GM12865 (cell line): ENCODE measurements around the gene ERP44.

Source experiments
- DNase-seq: peaks from one replicate; pipeline ENCODE4 v3.0.0; 2010; ENCODE audit warnings: low read depth
- H3K4me3 ChIP-seq: 2 replicates; pipeline ENCODE4 v1.5.1; 2011; ENCODE audit warnings: mild to moderate bottlenecking, low read depth, low read length, control low read depth
- CTCF ChIP-seq: IDR thresholded peaks from 2 replicates; pipeline ENCODE4 v1.5.1; 2011; ENCODE audit warnings: low read length, control low read depth, low read depth, inconsistent platforms; ENCODE audit not compliant: insufficient read depth; ENCODE audit errors: missing control alignments

ERP44 gene

GRCh38 chr9:100021931-100022330 lies 76.9 kb downstream of the ERP44 start:
- DNase-seq, result no peak
- no peak for TF ChIP-seq CTCF
- no peak overlapping the region for H3K4me3 ChIP-seq

GRCh38 chr9:100020121-100020795 lies 78.5 kb downstream of the ERP44 start:
- DNase-seq, result no peak
- no peak overlapping the region for H3K4me3 ChIP-seq
- no peak for TF ChIP-seq CTCF

- no peak for TF ChIP-seq CTCF
- DNase-seq, result no peak
Measured at GRCh38 chr9:100019541-100019940, 79.3 kb downstream of the ERP44 start.

GRCh38 chr9:100014846-100015245 lies 84.0 kb downstream of the ERP44 start:
- no peak overlapping the region for H3K4me3 ChIP-seq
- DNase-seq, result no peak
- no peak for TF ChIP-seq CTCF

More at GRCh38 chr9:100019541-100019940, 79.3 kb downstream of the ERP44 start:
- no peak overlapping the region for H3K4me3 ChIP-seq

- no peak for DNase-seq
- H3K4me3 ChIP-seq, result no peak overlapping the region
- TF ChIP-seq CTCF, result no peak
Measured at GRCh38 chr9:100013573-100013972, 85.2 kb downstream of the ERP44 start.

GRCh38 chr9:100012279-100012678 lies 86.5 kb downstream of the ERP44 start:
- no peak for DNase-seq
- no peak for TF ChIP-seq CTCF
- no peak overlapping the region for H3K4me3 ChIP-seq
